ENCODE results near the gene C18orf54.

- TF ChIP-seq, protein P1, sequence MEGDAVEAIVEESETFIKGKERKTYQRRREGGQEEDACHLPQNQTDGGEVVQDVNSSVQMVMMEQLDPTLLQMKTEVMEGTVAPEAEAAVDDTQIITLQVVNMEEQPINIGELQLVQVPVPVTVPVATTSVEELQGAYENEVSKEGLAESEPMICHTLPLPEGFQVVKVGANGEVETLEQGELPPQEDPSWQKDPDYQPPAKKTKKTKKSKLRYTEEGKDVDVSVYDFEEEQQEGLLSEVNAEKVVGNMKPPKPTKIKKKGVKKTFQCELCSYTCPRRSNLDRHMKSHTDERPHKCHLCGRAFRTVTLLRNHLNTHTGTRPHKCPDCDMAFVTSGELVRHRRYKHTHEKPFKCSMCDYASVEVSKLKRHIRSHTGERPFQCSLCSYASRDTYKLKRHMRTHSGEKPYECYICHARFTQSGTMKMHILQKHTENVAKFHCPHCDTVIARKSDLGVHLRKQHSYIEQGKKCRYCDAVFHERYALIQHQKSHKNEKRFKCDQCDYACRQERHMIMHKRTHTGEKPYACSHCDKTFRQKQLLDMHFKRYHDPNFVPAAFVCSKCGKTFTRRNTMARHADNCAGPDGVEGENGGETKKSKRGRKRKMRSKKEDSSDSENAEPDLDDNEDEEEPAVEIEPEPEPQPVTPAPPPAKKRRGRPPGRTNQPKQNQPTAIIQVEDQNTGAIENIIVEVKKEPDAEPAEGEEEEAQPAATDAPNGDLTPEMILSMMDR (tag by site-specific recombination; IDR thresholded peaks at IDR 0.05) = no peak
- TF ChIP-seq ZNF202 (tag by site-specific recombination; IDR thresholded peaks at IDR 0.05; ENCODE audit: borderline replicate concordance) (no peak), ZNF423 (tag by site-specific recombination; IDR thresholded peaks at IDR 0.05) (no peak), ZNF707 (tag by site-specific recombination; IDR thresholded peaks at IDR 0.05) (no peak), REPIN1 (tag by site-specific recombination; IDR thresholded peaks at IDR 0.05; ENCODE audit: low read depth) (no peak)
Measured at GRCh38 chr18:54390838-54391237, 33.1 kb downstream of the C18orf54 start.

All from HEK293 (cell line).